OCI-LY3 (cell line): ENCODE measurements around the gene CFD.

Source experiments
- H2AFZ ChIP-seq: fragments of 200-600, 300-600 bp; shearing (Covaris generic); 2 replicates; pipeline ENCODE4 v1.6.0; 2014; ENCODE audit warnings: antibody characterized with exemption, low read depth, low read length
- H3K27ac ChIP-seq: fragments of 200-600, 300-600 bp; sonication (generic); 2 replicates; pipeline ENCODE4 v1.5.1; 2014; ENCODE audit warnings: mild to moderate bottlenecking, low read length, moderate library complexity, mixed read lengths
- H3K27me3 ChIP-seq: fragments of 200-600, 300-600 bp; sonication (generic); 2 replicates; pipeline ENCODE4 v1.6.1; 2014; ENCODE audit warnings: low read depth, low read length, mixed read lengths
- H3K36me3 ChIP-seq: fragments of 200-600, 300-600 bp; sonication (generic); replicated peaks from 2 replicates; pipeline ENCODE3; 2014; ENCODE audit warnings: low read depth, low read length, mixed read lengths
- H3K4me1 ChIP-seq: fragments of 300-600, 200-600 bp; sonication (generic); 2 replicates; pipeline ENCODE4 v1.6.1; 2014; ENCODE audit warnings: low read length, mixed read lengths
- H3K4me2 ChIP-seq: fragments of 200-600, 300-600 bp; sonication (generic); 2 replicates; pipeline ENCODE4 v1.6.1; 2014; ENCODE audit warnings: low read length, mixed read lengths
- H3K4me3 ChIP-seq: fragments of 300-600, 200-600 bp; sonication (generic); 2 replicates; pipeline ENCODE4 v1.5.1; 2014; ENCODE audit warnings: antibody characterized with exemption, mild to moderate bottlenecking, low read length, moderate library complexity
- H3K79me2 ChIP-seq: fragments of 300-600, 200-600 bp; shearing (Covaris generic); 2 replicates; pipeline ENCODE4 v1.6.1; 2014; ENCODE audit warnings: mild to moderate bottlenecking, low read length, mixed read lengths
- H3K9ac ChIP-seq: fragments of 300-600, 200-600 bp; shearing (Covaris generic); 2 replicates; pipeline ENCODE4 v1.6.0; 2014; ENCODE audit warnings: mild to moderate bottlenecking, low read length, moderate library complexity
- H3K9me3 ChIP-seq: fragments of 200-600, 300-600 bp; shearing (Covaris generic); 2 replicates; pipeline ENCODE4 v1.6.1; 2014; ENCODE audit warnings: low read length, mixed read lengths; ENCODE audit not compliant: insufficient read depth
- H4K20me1 ChIP-seq: fragments of 200-600, 300-600 bp; sonication (generic); 2 replicates; pipeline ENCODE4 v1.6.1; 2016; ENCODE audit warnings: low read length, mixed read lengths; ENCODE audit not compliant: insufficient read depth
- CTCF ChIP-seq: fragments of 200-600, 300-600 bp; sonication (generic); IDR thresholded peaks from 2 replicates; pipeline ENCODE4 v1.5.1; 2014; ENCODE audit warnings: antibody characterized with exemption, low read length, low read depth
- EZH2phosphoT487 ChIP-seq: fragments of 200-600 bp; shearing (Covaris generic); IDR thresholded peaks from 2 replicates; pipeline ENCODE4 v1.6.1; 2018; ENCODE audit warnings: antibody characterized with exemption, mixed run types, low read depth

CFD gene

GRCh38 chr19:883661-884211 lies 24.3 kb downstream of the CFD start:
- H3K4me2 ChIP-seq = no peak overlapping the region
- H4K20me1 ChIP-seq = 0 out of 2 replicates have a peak, but pooled peaks cover 6% of the 10 kb centered on the region
- no peaks in the 10 kb centered on the region for H3K79me2 ChIP-seq
- no peak overlapping the region for H3K27ac ChIP-seq
- no peaks in the 10 kb centered on the region for H3K27me3 ChIP-seq
- peaks cover 54% of the 10 kb centered on the region for H3K36me3 ChIP-seq
- no peaks in the 10 kb centered on the region for H3K9me3 ChIP-seq
- H3K4me3 ChIP-seq = no peak overlapping the region
- H3K4me1 ChIP-seq = no peaks in the 10 kb centered on the region
- no peak overlapping the region for H3K9ac ChIP-seq
- TF ChIP-seq CTCF = no peak
- TF ChIP-seq EZH2phosphoT487 = no peak
- no peak overlapping the region for H2AFZ ChIP-seq

GRCh38 chr19:884420-885211 lies 25.2 kb downstream of the CFD start:
- Histone ChIP-seq H3K4me2 (no peak overlapping the region), H3K4me1 (no peaks in the 10 kb centered on the region), H3K4me3 (no peak overlapping the region), H4K20me1 (0 out of 2 replicates have a peak, but pooled peaks cover 6% of the 10 kb centered on the region), H3K9me3 (no peaks in the 10 kb centered on the region), H3K36me3 (peaks cover 63% of the 10 kb centered on the region), H3K79me2 (no peaks in the 10 kb centered on the region), H2AFZ (no peak overlapping the region), H3K9ac (no peak overlapping the region), H3K27ac (no peak overlapping the region), H3K27me3 (no peaks in the 10 kb centered on the region)
- TF ChIP-seq EZH2phosphoT487 (no peak), CTCF (no peak)

GRCh38 chr19:885536-886224 lies 26.2 kb downstream of the CFD start:
- Histone ChIP-seq H3K9ac (no peak overlapping the region), H3K36me3 (peaks cover 67% of the 10 kb centered on the region), H3K4me2 (no peak overlapping the region), H3K4me1 (no peaks in the 10 kb centered on the region), H3K9me3 (no peaks in the 10 kb centered on the region), H2AFZ (no peak overlapping the region), H3K79me2 (no peaks in the 10 kb centered on the region), H3K4me3 (no peak overlapping the region), H4K20me1 (0 out of 2 replicates have a peak, but pooled peaks cover 6% of the 10 kb centered on the region), H3K27ac (no peak overlapping the region), H3K27me3 (no peaks in the 10 kb centered on the region)
- TF ChIP-seq EZH2phosphoT487 = no peak
- no peak for TF ChIP-seq CTCF

GRCh38 chr19:887072-887471 lies 27.6 kb downstream of the CFD start:
- TF ChIP-seq EZH2phosphoT487 = no peak
- TF ChIP-seq CTCF = no peak
- H3K9me3 ChIP-seq = no peaks in the 10 kb centered on the region
- H3K36me3 ChIP-seq = peaks cover 54% of the 10 kb centered on the region
- H2AFZ ChIP-seq = no peak overlapping the region
- no peak overlapping the region for H3K4me3 ChIP-seq
- H3K27me3 ChIP-seq = no peaks in the 10 kb centered on the region
- peaks cover 9% of the 10 kb centered on the region for H3K79me2 ChIP-seq
- no peak overlapping the region for H3K9ac ChIP-seq
- no peak overlapping the region for H3K4me2 ChIP-seq
- no peaks in the 10 kb centered on the region for H4K20me1 ChIP-seq
- H3K27ac ChIP-seq = no peak overlapping the region
- no peaks in the 10 kb centered on the region for H3K4me1 ChIP-seq
